ENCODE data around the gene TAOK1.

TAOK1 gene

GRCh38 chr17:29585080-29585751 lies 195.1 kb downstream of the TAOK1 start:
- H4K20me1 ChIP-seq (ENCODE audit: insufficient read depth, low read length), result peaks cover 23% of the 10 kb centered on the region
- H3K4me2 ChIP-seq (ENCODE audit: low read length), result peak overlapping the region; percentile 20
- no peak overlapping the region for H3K27ac ChIP-seq (ENCODE audit: low read length)

DNA sequence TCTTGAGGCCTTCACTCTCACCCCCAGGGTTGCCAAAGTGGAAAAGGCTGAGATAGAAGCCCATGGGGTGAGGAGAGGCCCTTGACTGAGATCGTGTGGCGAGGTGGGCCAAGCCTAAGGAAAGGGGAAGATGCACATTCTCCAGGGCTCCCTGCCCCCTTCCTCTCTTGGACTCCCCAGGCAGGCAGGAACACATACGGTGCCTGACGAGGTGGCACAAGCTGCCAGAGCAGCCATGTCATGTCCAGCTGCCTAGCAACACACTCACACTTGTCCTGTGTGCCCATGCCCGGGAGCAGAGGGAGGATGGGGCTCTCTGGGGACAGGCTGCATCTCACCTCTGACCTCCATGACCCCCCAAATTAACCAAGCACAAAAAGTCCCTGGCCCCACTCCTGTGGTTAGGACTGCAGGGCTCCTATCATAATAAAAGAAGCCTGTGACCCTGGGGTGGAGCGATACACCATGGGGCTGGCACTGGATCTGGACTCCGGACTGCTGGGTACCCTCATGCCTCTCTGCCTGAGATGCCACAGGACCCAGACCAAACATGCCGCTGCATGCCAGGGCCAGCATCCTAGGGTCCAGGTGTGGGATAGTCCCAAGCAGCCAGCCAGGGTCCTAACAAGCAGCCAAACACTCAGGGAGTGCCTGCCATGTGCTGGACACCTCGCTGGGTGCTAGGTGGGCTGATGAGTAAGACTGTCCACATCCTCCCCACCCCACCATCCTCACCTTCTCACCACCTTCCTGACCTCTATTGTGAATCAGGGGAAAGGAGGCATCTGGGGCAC lies 196.7 kb downstream of the TAOK1 start:
- H4K20me1 ChIP-seq (ENCODE audit: insufficient read depth, low read length), result peaks cover 23% of the 10 kb centered on the region

More at GRCh38 chr17:29585080-29585751, 195.1 kb downstream of the TAOK1 start:
- Histone ChIP-seq H3K79me2 (ENCODE audit: low read length) (peaks cover 69% of the 10 kb centered on the region), H2AFZ (ENCODE audit: low read depth, low read length) (no peak overlapping the region), H3K9ac (ENCODE audit: low read length) (no peak overlapping the region; the same call in 1 of the 2 replicates), H3K4me1 (ENCODE audit: low read length) (peaks cover 32% of the 10 kb centered on the region), H3K36me3 (replicated peaks; ENCODE audit: low read depth, low read length) (peaks cover 30% of the 10 kb centered on the region), H3K27me3 (ENCODE audit: low read depth, low read length) (no peaks in the 10 kb centered on the region), H3K9me3 (ENCODE audit: insufficient read depth, low read length) (no peaks in the 10 kb centered on the region), H3K4me3 (ENCODE audit: low read length) (no peak overlapping the region)
- TF ChIP-seq CTCF (IDR thresholded peaks at IDR 0.05; ENCODE audit: low read depth, low read length) (peak; percentile 50), EZH2phosphoT487 (IDR thresholded peaks at IDR 0.05; ENCODE audit: low read depth) (no peak)

GRCh38 chr17:29587591-29587990 lies 197.4 kb downstream of the TAOK1 start:
- H3K9ac ChIP-seq (ENCODE audit: low read length), result peak overlapping the region; percentile 76
- no peaks in the 10 kb centered on the region for H3K9me3 ChIP-seq (ENCODE audit: insufficient read depth, low read length)
- H3K4me2 ChIP-seq (ENCODE audit: low read length), result peak overlapping the region; percentile 99
- TF ChIP-seq CTCF (IDR thresholded peaks at IDR 0.05; ENCODE audit: low read depth, low read length), result no peak
- H3K4me1 ChIP-seq (ENCODE audit: low read length), result peaks cover 45% of the 10 kb centered on the region
- no peak overlapping the region for H2AFZ ChIP-seq (ENCODE audit: low read depth, low read length)
- no peak overlapping the region for H3K27ac ChIP-seq (ENCODE audit: low read length)
- H4K20me1 ChIP-seq (ENCODE audit: insufficient read depth, low read length), result peaks cover 23% of the 10 kb centered on the region
- H3K4me3 ChIP-seq (ENCODE audit: low read length), result peak overlapping the region; percentile 86
- peaks cover 13% of the 10 kb centered on the region for H3K36me3 ChIP-seq (replicated peaks; ENCODE audit: low read depth, low read length)
- H3K27me3 ChIP-seq (ENCODE audit: low read depth, low read length), result no peaks in the 10 kb centered on the region
- H3K79me2 ChIP-seq (ENCODE audit: low read length), result peaks cover 70% of the 10 kb centered on the region

More for the DNA sequence above, 196.7 kb downstream of the TAOK1 start:
- H3K27me3 ChIP-seq (ENCODE audit: low read depth, low read length), result no peaks in the 10 kb centered on the region
- peaks cover 70% of the 10 kb centered on the region for H3K79me2 ChIP-seq (ENCODE audit: low read length)
- TF ChIP-seq EZH2phosphoT487 (IDR thresholded peaks at IDR 0.05; ENCODE audit: low read depth) (no peak), CTCF (IDR thresholded peaks at IDR 0.05; ENCODE audit: low read depth, low read length) (no peak)
- H3K27ac ChIP-seq (ENCODE audit: low read length), result no peak overlapping the region
- no peak overlapping the region for H3K4me3 ChIP-seq (ENCODE audit: low read length)
- no peak overlapping the region for H3K9ac ChIP-seq (ENCODE audit: low read length)
- peak overlapping the region; percentile 99; the same call in 1 of the 2 replicates for H3K4me2 ChIP-seq (ENCODE audit: low read length)
- H3K36me3 ChIP-seq (replicated peaks; ENCODE audit: low read depth, low read length), result peaks cover 21% of the 10 kb centered on the region
- no peak overlapping the region for H2AFZ ChIP-seq (ENCODE audit: low read depth, low read length)
- H3K9me3 ChIP-seq (ENCODE audit: insufficient read depth, low read length), result no peaks in the 10 kb centered on the region
- H3K4me1 ChIP-seq (ENCODE audit: low read length), result peaks cover 38% of the 10 kb centered on the region

- Histone ChIP-seq H3K79me2 (ENCODE audit: low read length) (peaks cover 68% of the 10 kb centered on the region), H3K27ac (ENCODE audit: low read length) (no peak overlapping the region), H3K36me3 (replicated peaks; ENCODE audit: low read depth, low read length) (peaks cover 8% of the 10 kb centered on the region), H3K27me3 (ENCODE audit: low read depth, low read length) (no peaks in the 10 kb centered on the region), H3K9ac (ENCODE audit: low read length) (peak overlapping the region; percentile 76), H3K4me1 (ENCODE audit: low read length) (peaks cover 47% of the 10 kb centered on the region), H3K9me3 (ENCODE audit: insufficient read depth, low read length) (no peaks in the 10 kb centered on the region), H3K4me3 (ENCODE audit: low read length) (peak overlapping the region; percentile 86), H4K20me1 (ENCODE audit: insufficient read depth, low read length) (peaks cover 23% of the 10 kb centered on the region), H3K4me2 (ENCODE audit: low read length) (peak overlapping the region; percentile 99), H2AFZ (ENCODE audit: low read depth, low read length) (no peak overlapping the region)
- TF ChIP-seq EZH2phosphoT487 (IDR thresholded peaks at IDR 0.05; ENCODE audit: low read depth) (no peak), CTCF (IDR thresholded peaks at IDR 0.05; ENCODE audit: low read depth, low read length) (no peak)
Measured at GRCh38 chr17:29588017-29588561, 197.9 kb downstream of the TAOK1 start.

Data from OCI-LY3 (cell line).